Heart left ventricle (tissue), 13 donors: ENCODE measurements around the gene PER3.

ENCODE experiments used
- POLR2A ChIP-seq, 2 donors: fragments of 450-650 bp; IDR thresholded peaks; one replicate each; pipeline ENCODE4 v1.6.1; 2017; ENCODE audit warnings: antibody characterized with exemption in 2 of 2, mild to moderate bottlenecking in 2 of 2, moderate library complexity in 2 of 2
- TF ChIP-seq, protein P1 (sequence below), 12 donors: fragments of 200-600 bp; sonication (generic) in 4 of 12; IDR thresholded peaks; one replicate each; pipeline versions ENCODE4 v1.5.0 to v1.8.0; 2018 to 2022; ENCODE audit warnings: antibody characterized with exemption in 12 of 12, mild to moderate bottlenecking in 5 of 12
- donor health status: ischemic (EF 13 %, LVEDD 7.1; RV severe dilation, severe dysfunction).
- donor health status: DM: no; HTN: yes; CAD: no.
- donor health status: DM: no; HTN: no; CAD: no.
- donor health status: ischemic (EF 25% LVEDD 6.9; RV normal size, moderate dysfunction).
- donor health status: ischemic (EF 25% LVEDD 5.7; RV mildly dilated, moderate dysfunction).
- donor health status: ischemic (EF 35%, LVEDD 5.7; RV mildly dilated, moderate dysfunction).
- donor health status: nonischemic (EF 11% LVEDD 7.7; RV severe dilation, severe dysfunction).
- donor health status: DM: yes; HTN: yes; CAD: no.
- donor health status: PGD.
- donor health status: ischemic (EF 29% LVEDD 5.4; RV normal size, mild dysfunction).
- donor health status: nonischemic (EF 23%, LVEDD 6.1; RV moderate dilation, normal function).

GRCh38 chr1:7862211-7863060 is 78.3 kb downstream of the PER3 start:
- TF ChIP-seq, protein P1, sequence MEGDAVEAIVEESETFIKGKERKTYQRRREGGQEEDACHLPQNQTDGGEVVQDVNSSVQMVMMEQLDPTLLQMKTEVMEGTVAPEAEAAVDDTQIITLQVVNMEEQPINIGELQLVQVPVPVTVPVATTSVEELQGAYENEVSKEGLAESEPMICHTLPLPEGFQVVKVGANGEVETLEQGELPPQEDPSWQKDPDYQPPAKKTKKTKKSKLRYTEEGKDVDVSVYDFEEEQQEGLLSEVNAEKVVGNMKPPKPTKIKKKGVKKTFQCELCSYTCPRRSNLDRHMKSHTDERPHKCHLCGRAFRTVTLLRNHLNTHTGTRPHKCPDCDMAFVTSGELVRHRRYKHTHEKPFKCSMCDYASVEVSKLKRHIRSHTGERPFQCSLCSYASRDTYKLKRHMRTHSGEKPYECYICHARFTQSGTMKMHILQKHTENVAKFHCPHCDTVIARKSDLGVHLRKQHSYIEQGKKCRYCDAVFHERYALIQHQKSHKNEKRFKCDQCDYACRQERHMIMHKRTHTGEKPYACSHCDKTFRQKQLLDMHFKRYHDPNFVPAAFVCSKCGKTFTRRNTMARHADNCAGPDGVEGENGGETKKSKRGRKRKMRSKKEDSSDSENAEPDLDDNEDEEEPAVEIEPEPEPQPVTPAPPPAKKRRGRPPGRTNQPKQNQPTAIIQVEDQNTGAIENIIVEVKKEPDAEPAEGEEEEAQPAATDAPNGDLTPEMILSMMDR (IDR thresholded peaks at IDR 0.05), result no peak
- TF ChIP-seq POLR2A (IDR thresholded peaks at IDR 0.05), result no peak
